ENCODE data around the gene WWOX.

GRCh38 chr16:79082970-79083369 lies 983.5 kb downstream of the WWOX start:
- no peak for TF ChIP-seq ZNF274 (IDR thresholded peaks at IDR 0.05; ENCODE audit: low read depth, low read length)
- TF ChIP-seq YY1 (IDR thresholded peaks at IDR 0.05; ENCODE audit: insufficient read depth, insufficient read length) = no peak
- TF ChIP-seq SUZ12 (IDR thresholded peaks at IDR 0.05; ENCODE audit: extremely low read depth, insufficient read depth, insufficient read length) = no peak

Data from NT2/D1 (cell line).